ENCODE measurements around the gene PPM1F.
"Not testable (repeated sequence)": the region's sequence is repeated elsewhere in the genome, so short reads cannot be mapped to it uniquely, and the experiment has no call there.

Gene PPM1F

GRCh38 chr22:21918466-21919185 is 34.0 kb downstream of the PPM1F start:
- no peak for DNase-seq

- DNase-seq = no peak
Measured at GRCh38 chr22:21917959-21918261, 34.7 kb downstream of the PPM1F start.

GRCh38 chr22:21917181-21917958 is 35.3 kb downstream of the PPM1F start:
- no peak for DNase-seq

- DNase-seq = no peak
Measured at GRCh38 chr22:21916309-21916918, 36.2 kb downstream of the PPM1F start.

GRCh38 chr22:21915624-21916308 is 36.9 kb downstream of the PPM1F start:
- no peak for DNase-seq

GRCh38 chr22:21914033-21914642 is 38.5 kb downstream of the PPM1F start:
- DNase-seq = not testable (repeated sequence)

GRCh38 chr22:21910367-21910766 is 42.3 kb downstream of the PPM1F start:
- not testable (repeated sequence) for DNase-seq

- no peak for DNase-seq
Measured at GRCh38 chr22:21909871-21910270, 42.8 kb downstream of the PPM1F start.

GRCh38 chr22:21907638-21908522 is 44.8 kb downstream of the PPM1F start:
- DNase-seq = no peak

GRCh38 chr22:21905234-21905633 is 47.4 kb downstream of the PPM1F start:
- DNase-seq = not testable (repeated sequence)

- DNase-seq = no peak
Measured at GRCh38 chr22:21904250-21904789, 48.3 kb downstream of the PPM1F start.

GRCh38 chr22:21903283-21903682 is 49.4 kb downstream of the PPM1F start:
- no peak for DNase-seq

- no peak for DNase-seq
Measured at GRCh38 chr22:21902296-21903087, 50.2 kb downstream of the PPM1F start.

GRCh38 chr22:21898354-21898896 is 54.2 kb downstream of the PPM1F start:
- DNase-seq = no peak

- DNase-seq = no peak
Measured at GRCh38 chr22:21896951-21897513, 55.6 kb downstream of the PPM1F start.

GRCh38 chr22:21896275-21896674 is 56.4 kb downstream of the PPM1F start:
- DNase-seq = not testable (repeated sequence)

- DNase-seq = no peak
Measured at GRCh38 chr22:21894799-21895198, 57.8 kb downstream of the PPM1F start.

GRCh38 chr22:21889251-21889990 is 63.2 kb downstream of the PPM1F start:
- DNase-seq = no peak

GRCh38 chr22:21887841-21888240 is 64.8 kb downstream of the PPM1F start:
- no peak for DNase-seq
